Activated T-cell treated with anti-CD3 and anti-CD28 coated beads for 24 hours (primary cell): ENCODE results near the gene SLC25A26.
"Not testable (repeated sequence)": the region's sequence is repeated elsewhere in the genome, so short reads cannot be mapped to it uniquely, and the experiment has no call there.

Experiments used
- DNase-seq: peaks from one replicate; pipeline ENCODE4 v3.0.0-alpha.2; 2020; ENCODE audit warnings: low read depth

SLC25A26 gene

GRCh38 chr3:66270288-66270687, 49.5 kb downstream of the SLC25A26 start:
- no peak for DNase-seq

- no peak for DNase-seq
These were observed 49.9 kb downstream of the SLC25A26 start for GRCh38 chr3:66270701-66271100.

GRCh38 chr3:66271231-66271630, 50.4 kb downstream of the SLC25A26 start:
- DNase-seq = no peak

GRCh38 chr3:66272016-66272415, 51.2 kb downstream of the SLC25A26 start:
- DNase-seq = no peak

GRCh38 chr3:66274837-66275236, 54.0 kb downstream of the SLC25A26 start:
- not testable (repeated sequence) for DNase-seq

GRCh38 chr3:66276705-66277274, 56.0 kb downstream of the SLC25A26 start:
- peak; percentile 45 for DNase-seq

GRCh38 chr3:66279168-66279567, 58.4 kb downstream of the SLC25A26 start:
- DNase-seq = no peak

- no peak for DNase-seq
These were observed 59.5 kb downstream of the SLC25A26 start for GRCh38 chr3:66280304-66280703.

GRCh38 chr3:66291922-66292321, 71.1 kb downstream of the SLC25A26 start:
- not testable (repeated sequence) for DNase-seq

GRCh38 chr3:66297260-66297873, 76.6 kb downstream of the SLC25A26 start:
- no peak for DNase-seq

GRCh38 chr3:66297900-66298299, 77.1 kb downstream of the SLC25A26 start:
- no peak for DNase-seq

- no peak for DNase-seq
These were observed 77.8 kb downstream of the SLC25A26 start for GRCh38 chr3:66298591-66298990.

- not testable (repeated sequence) for DNase-seq
These were observed 78.3 kb downstream of the SLC25A26 start for GRCh38 chr3:66299085-66299484.

- DNase-seq = no peak
These were observed 79.1 kb downstream of the SLC25A26 start for GRCh38 chr3:66299891-66300290.

- peak; percentile 11 for DNase-seq
These were observed 81.5 kb downstream of the SLC25A26 start for GRCh38 chr3:66302288-66302687.

- peak; percentile 27 for DNase-seq
These were observed 82.7 kb downstream of the SLC25A26 start for GRCh38 chr3:66303491-66303901.

GRCh38 chr3:66304293-66304692, 83.5 kb downstream of the SLC25A26 start:
- no peak for DNase-seq

- DNase-seq = not testable (repeated sequence)
These were observed 85.3 kb downstream of the SLC25A26 start for GRCh38 chr3:66306086-66306485.

GRCh38 chr3:66306991-66307390, 86.2 kb downstream of the SLC25A26 start:
- DNase-seq = not testable (repeated sequence)

GRCh38 chr3:66312039-66312438, 91.2 kb downstream of the SLC25A26 start:
- no peak for DNase-seq

GRCh38 chr3:66314455-66314854, 93.7 kb downstream of the SLC25A26 start:
- no peak for DNase-seq

- no peak for DNase-seq
These were observed 97.1 kb downstream of the SLC25A26 start for GRCh38 chr3:66317750-66318376.

GRCh38 chr3:66320390-66320789, 99.6 kb downstream of the SLC25A26 start:
- DNase-seq = no peak

GRCh38 chr3:66322436-66322835, 101.6 kb downstream of the SLC25A26 start:
- DNase-seq = no peak
